Neutrophil (primary cell): ENCODE results near the gene LRRC61.

ENCODE experiments used
- H3K27ac ChIP-seq: fragments of 200-600 bp; sonication (generic); 2 replicates; pipeline ENCODE4 v1.5.1; 2016; ENCODE audit warnings: mild to moderate bottlenecking, moderate library complexity
- H3K27me3 ChIP-seq: fragments of 200-600 bp; sonication (generic); 2 replicates; pipeline ENCODE4 v1.6.0; 2016; ENCODE audit warnings: mild to moderate bottlenecking
- H3K36me3 ChIP-seq: fragments of 200-600 bp; sonication (generic); 2 replicates; pipeline ENCODE4 v1.5.1; 2017
- H3K4me1 ChIP-seq, 2 experiments: fragments of 200-600 bp in 1 of 2; sonication (generic) in 1 of 2; 1 replicate in 1 of 2; 2 replicates in 1 of 2; pipeline versions ENCODE4 v1.5.1 to v1.6.1; 2013 to 2016; ENCODE audit warnings: low read depth in 1 of 2, low read length in 1 of 2, mild to moderate bottlenecking in 1 of 2, moderate library complexity in 1 of 2; ENCODE audit not compliant: control insufficient read depth in 1 of 2, insufficient read depth in 1 of 2
- H3K4me3 ChIP-seq, 2 experiments: fragments of 200-600 bp in 1 of 2; sonication (generic) in 1 of 2; 1 replicate in 1 of 2; 2 replicates in 1 of 2; pipeline ENCODE4 v1.5.1; 2013 to 2016; ENCODE audit warnings: low read depth in 1 of 2, low read length in 1 of 2, mild to moderate bottlenecking in 1 of 2, moderate library complexity in 1 of 2
- H3K9me3 ChIP-seq: fragments of 200-600 bp; sonication (generic); 2 replicates; pipeline ENCODE4 v1.5.1; 2016
- CTCF ChIP-seq: fragments of 200-600 bp; sonication (generic); IDR thresholded peaks from 2 replicates; pipeline ENCODE4 v1.5.1; 2016; ENCODE audit warnings: antibody characterized with exemption

Gene LRRC61

GRCh38 chr7:150380463-150380862, 57.3 kb downstream of the LRRC61 start:
- no peak for TF ChIP-seq CTCF
- Histone ChIP-seq H3K36me3 (no peaks in the 10 kb centered on the region), H3K9me3 (no peaks in the 10 kb centered on the region), H3K4me1 (peaks cover 50 to 53% of the 10 kb centered on the region in 2 experiments), H3K27me3 (no peaks in the 10 kb centered on the region), H3K27ac (peak overlapping the region; percentile 90), H3K4me3 (peak overlapping the region in 1 of 2 experiments; percentile 94)

DNA sequence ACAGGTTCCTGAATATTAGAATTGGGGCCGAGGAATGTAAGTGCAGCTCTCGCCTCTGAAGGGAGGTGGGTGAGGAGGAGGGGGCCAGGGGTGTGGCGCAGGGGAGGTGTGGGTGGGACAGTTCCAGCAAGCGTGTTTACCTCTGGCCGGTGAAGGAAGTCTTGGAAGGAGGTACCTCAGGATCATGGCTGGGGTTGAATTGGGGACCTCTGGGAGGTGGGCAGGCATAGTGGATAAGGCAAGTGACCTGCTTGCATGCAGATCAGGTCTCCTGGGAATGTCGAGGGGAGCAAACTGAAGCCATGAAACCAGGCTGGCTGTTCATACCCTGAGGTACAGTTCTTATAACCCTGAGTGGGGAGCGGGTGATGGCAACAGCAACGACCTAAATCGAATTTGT, 57.9 kb downstream of the LRRC61 start:
- no peak for TF ChIP-seq CTCF
- Histone ChIP-seq H3K27me3 (no peaks in the 10 kb centered on the region), H3K27ac (no peak overlapping the region), H3K36me3 (no peaks in the 10 kb centered on the region), H3K4me3 (no peak overlapping the region), H3K9me3 (no peaks in the 10 kb centered on the region), H3K4me1 (peaks cover 56% of the 10 kb centered on the region in 2 experiments)

DNA sequence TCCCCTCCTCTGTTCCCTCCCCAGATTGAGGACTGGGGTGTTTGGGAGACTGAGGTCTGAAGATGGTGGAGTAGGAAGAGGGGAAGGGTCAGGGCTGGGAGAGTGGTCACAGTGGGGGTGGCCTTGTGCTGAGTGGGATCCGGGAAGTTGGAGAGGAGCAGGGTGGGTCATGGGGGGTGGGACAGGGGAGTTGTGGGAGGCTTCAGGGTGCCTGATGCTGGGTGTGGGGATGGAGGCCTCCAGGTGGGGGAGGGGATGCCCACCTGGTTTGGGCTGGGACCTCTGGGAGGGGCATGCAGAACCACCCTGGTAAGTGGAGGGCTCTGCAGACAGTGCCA, 58.6 kb downstream of the LRRC61 start:
- Histone ChIP-seq H3K27me3 (no peaks in the 10 kb centered on the region), H3K4me1 (peaks cover 56% of the 10 kb centered on the region in 2 experiments), H3K27ac (no peak overlapping the region), H3K4me3 (no peak overlapping the region), H3K36me3 (no peaks in the 10 kb centered on the region), H3K9me3 (no peaks in the 10 kb centered on the region)
- TF ChIP-seq CTCF, result no peak

DNA sequence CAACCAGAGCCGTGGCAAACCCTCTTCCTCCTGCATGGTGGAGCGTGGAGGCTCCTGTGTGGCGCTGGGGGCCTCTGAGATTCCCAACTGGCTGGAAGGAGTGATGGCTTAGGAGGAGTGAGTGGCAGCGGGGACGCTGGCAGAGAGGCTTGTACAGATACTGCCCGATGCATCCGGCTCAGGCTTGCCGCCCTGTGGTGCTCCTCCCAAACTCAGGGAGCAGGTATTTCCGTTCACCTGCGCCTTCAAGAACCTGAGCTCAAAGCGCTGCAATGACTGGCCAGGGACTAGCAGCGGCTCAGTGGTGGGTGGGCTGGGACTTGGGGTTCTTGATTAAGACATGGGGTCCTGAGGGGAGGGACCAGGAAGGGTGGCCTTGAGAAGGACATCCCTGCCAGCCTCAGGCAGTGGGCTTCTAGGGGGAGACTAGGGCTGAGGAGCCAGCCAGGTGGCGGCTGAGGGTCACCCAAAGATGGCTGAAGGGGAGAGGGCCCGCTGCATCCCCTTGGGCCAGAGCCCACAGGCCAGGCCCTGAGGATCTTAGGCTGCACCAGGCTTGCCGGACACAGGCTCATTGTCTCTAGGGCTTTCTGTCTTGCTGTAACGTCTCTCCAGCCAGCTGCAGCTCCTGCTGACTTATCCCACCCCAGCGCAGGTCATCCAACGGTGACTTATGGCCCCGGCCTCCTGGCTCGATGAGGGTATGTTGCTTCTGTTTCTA, 59.1 kb downstream of the LRRC61 start:
- Histone ChIP-seq H3K27ac (no peak overlapping the region), H3K9me3 (no peaks in the 10 kb centered on the region), H3K36me3 (no peaks in the 10 kb centered on the region), H3K4me1 (peaks cover 56% of the 10 kb centered on the region in 2 experiments), H3K4me3 (no peak overlapping the region), H3K27me3 (no peaks in the 10 kb centered on the region)
- TF ChIP-seq CTCF, result no peak

- Histone ChIP-seq H3K4me1 (peaks cover 56% of the 10 kb centered on the region in 2 experiments), H3K4me3 (no peak overlapping the region), H3K27ac (no peak overlapping the region), H3K36me3 (no peaks in the 10 kb centered on the region), H3K9me3 (no peaks in the 10 kb centered on the region), H3K27me3 (no peaks in the 10 kb centered on the region)
- no peak for TF ChIP-seq CTCF
These were observed 59.7 kb downstream of the LRRC61 start for GRCh38 chr7:150382844-150383225.
